ENCODE results near the gene EFNA5.

Gene EFNA5

GRCh38 chr5:107653685-107654084, 17.1 kb downstream of the EFNA5 start:
- no peak overlapping the region for H3K4me3 ChIP-seq (ENCODE audit: low read depth, low read length)
- DNase-seq (ENCODE audit: low read depth) = no peak
- in situ Hi-C loops (cut with HindIII; ENCODE audit: low sequenced_read_pairs) = no loop called here
- TF ChIP-seq, protein P1, sequence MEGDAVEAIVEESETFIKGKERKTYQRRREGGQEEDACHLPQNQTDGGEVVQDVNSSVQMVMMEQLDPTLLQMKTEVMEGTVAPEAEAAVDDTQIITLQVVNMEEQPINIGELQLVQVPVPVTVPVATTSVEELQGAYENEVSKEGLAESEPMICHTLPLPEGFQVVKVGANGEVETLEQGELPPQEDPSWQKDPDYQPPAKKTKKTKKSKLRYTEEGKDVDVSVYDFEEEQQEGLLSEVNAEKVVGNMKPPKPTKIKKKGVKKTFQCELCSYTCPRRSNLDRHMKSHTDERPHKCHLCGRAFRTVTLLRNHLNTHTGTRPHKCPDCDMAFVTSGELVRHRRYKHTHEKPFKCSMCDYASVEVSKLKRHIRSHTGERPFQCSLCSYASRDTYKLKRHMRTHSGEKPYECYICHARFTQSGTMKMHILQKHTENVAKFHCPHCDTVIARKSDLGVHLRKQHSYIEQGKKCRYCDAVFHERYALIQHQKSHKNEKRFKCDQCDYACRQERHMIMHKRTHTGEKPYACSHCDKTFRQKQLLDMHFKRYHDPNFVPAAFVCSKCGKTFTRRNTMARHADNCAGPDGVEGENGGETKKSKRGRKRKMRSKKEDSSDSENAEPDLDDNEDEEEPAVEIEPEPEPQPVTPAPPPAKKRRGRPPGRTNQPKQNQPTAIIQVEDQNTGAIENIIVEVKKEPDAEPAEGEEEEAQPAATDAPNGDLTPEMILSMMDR (IDR thresholded peaks at IDR 0.05; ENCODE audit: low read depth, low read length, missing control alignments) = no peak

GRCh38 chr5:107652839-107653607, 17.7 kb downstream of the EFNA5 start:
- TF ChIP-seq, protein P1 (IDR thresholded peaks at IDR 0.05; ENCODE audit: low read depth, low read length, missing control alignments) = no peak
- in situ Hi-C loops (cut with HindIII; ENCODE audit: low sequenced_read_pairs) = no loop called here
- no peak overlapping the region for H3K4me3 ChIP-seq (ENCODE audit: low read depth, low read length)
- DNase-seq (ENCODE audit: low read depth) = no peak

DNA sequence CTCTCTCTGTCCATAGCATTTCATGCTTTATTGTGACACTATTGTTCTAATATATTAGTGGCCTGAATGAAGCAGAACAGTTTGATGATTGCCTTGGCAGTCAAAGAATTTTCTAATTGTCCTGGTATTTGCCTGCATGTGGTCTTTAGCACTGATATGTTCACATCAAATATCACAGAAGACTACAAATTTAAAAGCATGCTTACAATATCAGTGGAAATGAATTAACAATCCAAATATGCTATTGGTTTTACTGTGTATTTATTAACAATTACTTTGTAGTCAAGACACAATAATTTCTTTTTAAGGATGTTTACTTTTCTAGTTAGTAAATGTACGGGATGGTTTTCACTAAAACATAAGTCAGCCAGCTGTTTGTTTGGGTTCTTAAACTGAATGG, 18.3 kb downstream of the EFNA5 start:
- DNase-seq (ENCODE audit: low read depth) = no peak
- TF ChIP-seq, protein P1 (IDR thresholded peaks at IDR 0.05; ENCODE audit: low read depth, low read length, missing control alignments) = no peak
- in situ Hi-C loops (cut with HindIII; ENCODE audit: low sequenced_read_pairs) = no loop called here
- no peak overlapping the region for H3K4me3 ChIP-seq (ENCODE audit: low read depth, low read length)

GRCh38 chr5:107651325-107651724, 19.4 kb downstream of the EFNA5 start:
- no peak overlapping the region for H3K4me3 ChIP-seq (ENCODE audit: low read depth, low read length)
- no peak for DNase-seq (ENCODE audit: low read depth)
- in situ Hi-C loops (cut with HindIII; ENCODE audit: low sequenced_read_pairs) = no loop called here
- TF ChIP-seq, protein P1 (IDR thresholded peaks at IDR 0.05; ENCODE audit: low read depth, low read length, missing control alignments) = no peak

GRCh38 chr5:107646418-107646817, 24.3 kb downstream of the EFNA5 start:
- DNase-seq (ENCODE audit: low read depth) = no peak
- TF ChIP-seq, protein P1 (IDR thresholded peaks at IDR 0.05; ENCODE audit: low read depth, low read length, missing control alignments) = no peak
- no peak overlapping the region for H3K4me3 ChIP-seq (ENCODE audit: low read depth, low read length)
- in situ Hi-C loops (cut with HindIII; ENCODE audit: low sequenced_read_pairs) = no loop called here

- TF ChIP-seq, protein P1 (IDR thresholded peaks at IDR 0.05; ENCODE audit: low read depth, low read length, missing control alignments) = no peak
- in situ Hi-C loops (cut with HindIII; ENCODE audit: low sequenced_read_pairs) = no loop called here
- no peak overlapping the region for H3K4me3 ChIP-seq (ENCODE audit: low read depth, low read length)
- DNase-seq (ENCODE audit: low read depth) = no peak
Observed at GRCh38 chr5:107640568-107640967, 30.2 kb downstream of the EFNA5 start.

Measured in astrocyte of the cerebellum (primary cell).